ENCODE data around the gene TPRX2. TPM values are rescaled to one million over a fixed set of nuclear protein-coding genes. Genes with fewer than 3 reads are reported as not detected.

Gene TPRX2
- total RNA-seq, 1 donor from 2014 or later: not detected

- FAIRE-seq: no peak
Measured at GRCh38 chr19:47896773-47897172, 37.7 kb downstream of the TPRX2 start.

GRCh38 chr19:47897861-47898260 lies 38.8 kb downstream of the TPRX2 start:
- H3K27ac Mint-ChIP-seq (ENCODE audit: unreplicated experiment): no peak overlapping the region
- no peak for TF ChIP-seq EZH2 (IDR thresholded peaks at IDR 0.05; ENCODE audit: insufficient read depth, low read length)
- TF ChIP-seq CTCF (IDR thresholded peaks at IDR 0.05; ENCODE audit: insufficient read depth, low read depth, low read length): no peak
- FAIRE-seq: no peak

More at GRCh38 chr19:47896773-47897172, 37.7 kb downstream of the TPRX2 start:
- DNase-seq (ENCODE audit: low read depth): no peak
- Mint-ChIP-seq H3K27ac (ENCODE audit: unreplicated experiment) (no peak overlapping the region), H3K9me3 (ENCODE audit: unreplicated experiment) (peaks cover 4% of the 10 kb centered on the region), H3K27me3 (ENCODE audit: low read depth, unreplicated experiment) (no peaks in the 10 kb centered on the region), H3K36me3 (ENCODE audit: low read depth, unreplicated experiment) (no peaks in the 10 kb centered on the region), H3K4me1 (ENCODE audit: low read depth, unreplicated experiment) (no peaks in the 10 kb centered on the region), H3K4me3 (ENCODE audit: unreplicated experiment) (no peak overlapping the region)
- Histone ChIP-seq H3K9me3 (ENCODE audit: insufficient read depth, low read depth, low read length) (peaks cover 3% of the 10 kb centered on the region), H2AFZ (ENCODE audit: low read depth, low read length) (no peak overlapping the region), H3K36me3 (ENCODE audit: insufficient read depth, low read length) (no peaks in the 10 kb centered on the region), H3K4me2 (ENCODE audit: low read length) (no peak overlapping the region), H3K9ac (ENCODE audit: low read length) (no peak overlapping the region), H3K27me3 (ENCODE audit: insufficient read depth, low read length) (no peaks in the 10 kb centered on the region), H3K27ac (ENCODE audit: low read depth, low read length) (no peak overlapping the region), H3K79me2 (ENCODE audit: insufficient read depth, low read length) (no peaks in the 10 kb centered on the region), H3K4me1 (ENCODE audit: insufficient read depth, low read length) (no peaks in the 10 kb centered on the region), H3K4me3 (ENCODE audit: insufficient read depth, low read depth, low read length) (no peak overlapping the region), H4K20me1 (ENCODE audit: insufficient read depth, low read length) (no peaks in the 10 kb centered on the region)
- TF ChIP-seq EZH2 (IDR thresholded peaks at IDR 0.05; ENCODE audit: insufficient read depth, low read length) (no peak), CTCF (IDR thresholded peaks at IDR 0.05; ENCODE audit: insufficient read depth, low read depth, low read length) (no peak)

GRCh38 chr19:47899335-47899734 lies 40.3 kb downstream of the TPRX2 start:
- no peak overlapping the region for H3K4me3 ChIP-seq (ENCODE audit: insufficient read depth, low read depth, low read length)
- Mint-ChIP-seq H3K4me3 (ENCODE audit: unreplicated experiment) (no peak overlapping the region), H3K9me3 (ENCODE audit: unreplicated experiment) (no peaks in the 10 kb centered on the region), H3K27ac (ENCODE audit: unreplicated experiment) (no peak overlapping the region), H3K27me3 (ENCODE audit: low read depth, unreplicated experiment) (peaks cover 7% of the 10 kb centered on the region), H3K36me3 (ENCODE audit: low read depth, unreplicated experiment) (no peaks in the 10 kb centered on the region), H3K4me1 (ENCODE audit: low read depth, unreplicated experiment) (no peaks in the 10 kb centered on the region)
- H4K20me1 ChIP-seq (ENCODE audit: insufficient read depth, low read length): no peaks in the 10 kb centered on the region
- H3K79me2 ChIP-seq (ENCODE audit: insufficient read depth, low read length): no peaks in the 10 kb centered on the region
- no peaks in the 10 kb centered on the region for H3K27me3 ChIP-seq (ENCODE audit: insufficient read depth, low read length)
- TF ChIP-seq CTCF (IDR thresholded peaks at IDR 0.05; ENCODE audit: insufficient read depth, low read depth, low read length) (no peak), EZH2 (IDR thresholded peaks at IDR 0.05; ENCODE audit: insufficient read depth, low read length) (no peak)
- H3K36me3 ChIP-seq (ENCODE audit: insufficient read depth, low read length): no peaks in the 10 kb centered on the region
- H2AFZ ChIP-seq (ENCODE audit: low read depth, low read length): no peak overlapping the region
- no peak overlapping the region for H3K4me2 ChIP-seq (ENCODE audit: low read length)
- no peak for FAIRE-seq
- H3K9me3 ChIP-seq (ENCODE audit: insufficient read depth, low read depth, low read length): peaks cover 3% of the 10 kb centered on the region
- DNase-seq (ENCODE audit: low read depth): no peak
- no peaks in the 10 kb centered on the region for H3K4me1 ChIP-seq (ENCODE audit: insufficient read depth, low read length)
- no peak overlapping the region for H3K27ac ChIP-seq (ENCODE audit: low read depth, low read length)
- no peak overlapping the region for H3K9ac ChIP-seq (ENCODE audit: low read length)

More at GRCh38 chr19:47897861-47898260, 38.8 kb downstream of the TPRX2 start:
- H3K4me2 ChIP-seq (ENCODE audit: low read length): no peak overlapping the region
- H3K36me3 ChIP-seq (ENCODE audit: insufficient read depth, low read length): no peaks in the 10 kb centered on the region
- DNase-seq (ENCODE audit: low read depth): no peak
- no peaks in the 10 kb centered on the region for H3K27me3 ChIP-seq (ENCODE audit: insufficient read depth, low read length)
- no peaks in the 10 kb centered on the region for H3K4me1 ChIP-seq (ENCODE audit: insufficient read depth, low read length)
- no peak overlapping the region for H2AFZ ChIP-seq (ENCODE audit: low read depth, low read length)
- no peaks in the 10 kb centered on the region for H4K20me1 ChIP-seq (ENCODE audit: insufficient read depth, low read length)
- Mint-ChIP-seq H3K27me3 (ENCODE audit: low read depth, unreplicated experiment) (peaks cover 5% of the 10 kb centered on the region), H3K4me1 (ENCODE audit: low read depth, unreplicated experiment) (no peaks in the 10 kb centered on the region), H3K4me3 (ENCODE audit: unreplicated experiment) (no peak overlapping the region), H3K9me3 (ENCODE audit: unreplicated experiment) (no peaks in the 10 kb centered on the region), H3K36me3 (ENCODE audit: low read depth, unreplicated experiment) (no peaks in the 10 kb centered on the region)
- no peaks in the 10 kb centered on the region for H3K79me2 ChIP-seq (ENCODE audit: insufficient read depth, low read length)
- H3K9ac ChIP-seq (ENCODE audit: low read length): no peak overlapping the region
- H3K9me3 ChIP-seq (ENCODE audit: insufficient read depth, low read depth, low read length): peaks cover 3% of the 10 kb centered on the region
- no peak overlapping the region for H3K27ac ChIP-seq (ENCODE audit: low read depth, low read length)
- no peak overlapping the region for H3K4me3 ChIP-seq (ENCODE audit: insufficient read depth, low read depth, low read length)

All from astrocyte (in vitro differentiated cells and primary cell).